HG02981 (cell line): ENCODE measurements around the gene NPTX1.

Experiments used
- ATAC-seq: cut with Tn5 transposase; IDR thresholded peaks from one replicate; pipeline ENCODE4 v1.9.1; 2021; ENCODE audit warnings: mild to moderate bottlenecking, moderate library complexity; ENCODE audit not compliant: unreplicated experiment

NPTX1 gene

DNA sequence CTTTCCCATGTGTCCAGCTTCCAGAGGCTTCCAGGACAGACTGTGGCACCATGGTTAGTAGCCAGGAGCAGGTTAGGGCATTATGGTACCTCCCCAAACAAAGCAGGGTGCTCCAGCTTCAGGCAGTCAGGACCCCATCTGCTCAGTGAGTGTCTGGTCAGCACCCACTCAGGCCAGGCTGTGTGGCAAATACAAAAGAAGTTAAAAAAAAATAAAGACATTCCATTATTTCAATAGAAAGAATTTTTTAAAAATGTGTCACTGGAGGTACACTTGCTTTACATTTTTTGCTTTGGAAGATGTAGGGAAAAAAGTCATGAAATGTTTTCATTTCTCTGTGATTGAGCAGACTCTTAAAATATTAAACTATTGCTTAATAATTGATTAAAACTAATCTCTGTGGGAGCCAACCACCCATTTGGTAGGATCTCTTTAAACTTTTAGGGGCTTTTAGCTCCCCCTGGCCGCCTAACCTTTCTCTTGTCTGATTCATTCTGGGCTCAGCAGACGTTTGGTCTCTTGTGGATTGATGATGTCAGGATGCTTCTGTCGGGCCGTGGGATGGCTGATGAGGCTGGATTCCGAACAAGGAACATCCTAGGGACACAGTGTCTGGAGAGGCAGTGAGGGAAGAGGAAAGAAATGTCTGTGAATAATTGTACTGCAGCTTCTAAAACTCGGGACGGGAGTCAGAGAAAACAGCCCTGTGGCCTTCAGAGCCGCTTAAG is 28.4 kb upstream of the NPTX1 start:
- no peak for ATAC-seq

DNA sequence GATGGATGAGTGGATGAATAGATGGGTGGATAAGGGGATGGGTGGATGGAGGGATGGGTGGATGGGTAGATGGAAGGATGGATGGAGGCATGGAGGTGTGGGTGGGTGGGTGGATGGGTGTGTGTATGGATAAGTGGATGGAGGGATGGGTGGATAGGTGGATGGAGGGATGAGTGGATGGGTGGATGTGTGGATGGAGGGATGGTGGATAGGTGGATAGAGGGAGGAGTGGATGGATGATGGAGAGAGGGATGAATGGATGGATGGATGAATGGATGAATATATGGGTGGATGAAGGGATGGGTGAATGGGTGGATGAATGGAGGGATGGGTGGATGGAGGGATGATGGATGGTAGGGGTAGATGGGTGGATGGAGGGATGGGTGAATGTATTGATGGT is 27.5 kb upstream of the NPTX1 start:
- no peak for ATAC-seq

DNA sequence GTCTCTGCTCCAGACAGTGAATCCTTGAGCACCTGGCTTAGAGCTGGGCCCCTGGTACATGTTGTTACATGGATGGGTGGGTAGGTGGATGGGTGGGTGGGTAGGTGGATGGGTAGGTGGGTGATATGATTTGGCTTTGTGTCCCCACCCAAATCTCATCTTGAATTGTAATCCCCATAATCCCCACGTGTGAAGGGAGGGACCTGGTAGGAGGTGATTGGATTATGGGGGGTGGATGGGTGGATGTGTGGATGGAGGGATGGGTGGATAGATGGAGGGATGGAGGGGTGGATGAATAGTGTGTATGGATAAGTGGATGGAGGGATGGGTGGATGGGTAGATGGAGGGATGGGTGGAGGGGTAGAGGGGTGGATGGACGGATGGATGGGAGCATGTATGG is 26.6 kb upstream of the NPTX1 start:
- no peak for ATAC-seq

DNA sequence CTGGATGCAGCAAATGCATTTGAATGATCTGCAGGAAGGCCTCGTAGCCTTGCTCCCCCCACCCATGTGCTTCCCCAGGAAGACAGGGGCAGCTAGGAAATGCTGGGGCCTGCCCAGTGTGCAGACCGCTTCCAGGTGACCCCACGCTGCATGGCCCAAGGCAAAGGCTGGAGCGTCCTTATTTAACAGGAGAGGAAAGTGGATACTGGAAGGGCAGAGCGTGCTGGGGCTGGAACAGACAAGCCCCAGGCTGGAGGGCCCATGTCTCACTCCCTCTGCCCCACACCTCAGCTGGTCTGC is 26.1 kb upstream of the NPTX1 start:
- ATAC-seq: no peak

DNA sequence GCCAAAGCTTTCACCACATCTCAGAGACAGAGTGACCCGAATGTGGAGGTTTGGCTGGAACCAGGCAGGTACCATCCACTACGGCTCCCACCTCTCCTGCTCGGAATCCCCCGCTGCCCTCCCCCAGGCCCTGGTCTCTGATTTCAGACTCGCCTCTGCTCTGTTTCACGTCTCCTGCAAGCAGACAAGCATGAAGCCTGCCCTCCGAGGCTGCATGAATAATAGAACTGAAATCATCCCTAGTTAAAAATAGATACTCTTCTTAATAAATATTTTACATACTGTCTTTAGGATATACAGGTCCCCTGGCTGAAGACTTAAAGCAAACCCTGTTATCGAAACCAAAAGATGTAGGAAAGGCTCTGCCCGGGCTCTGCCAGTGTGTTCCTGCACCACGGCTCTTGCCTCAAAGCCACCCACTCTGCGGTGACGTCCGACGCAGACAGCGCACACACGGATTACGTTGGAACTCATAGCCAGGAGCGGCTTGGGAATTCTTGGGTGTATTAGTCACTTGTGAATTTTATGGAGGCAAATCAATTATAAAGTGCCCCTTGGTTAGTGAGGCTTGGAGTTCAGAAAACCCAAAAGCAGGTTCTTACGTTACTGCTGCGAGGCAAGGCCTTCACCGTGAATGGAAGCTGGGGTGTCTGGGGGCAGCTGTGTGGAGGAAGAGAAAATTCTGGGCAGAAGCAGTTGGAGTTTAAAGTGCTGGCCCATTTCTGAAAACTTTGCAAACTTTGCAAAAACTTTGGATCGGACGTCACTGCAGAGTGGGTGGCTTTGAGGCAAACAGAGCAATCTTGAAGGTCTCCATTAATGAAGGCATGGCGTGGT is 25.6 kb upstream of the NPTX1 start:
- no peak for ATAC-seq

DNA sequence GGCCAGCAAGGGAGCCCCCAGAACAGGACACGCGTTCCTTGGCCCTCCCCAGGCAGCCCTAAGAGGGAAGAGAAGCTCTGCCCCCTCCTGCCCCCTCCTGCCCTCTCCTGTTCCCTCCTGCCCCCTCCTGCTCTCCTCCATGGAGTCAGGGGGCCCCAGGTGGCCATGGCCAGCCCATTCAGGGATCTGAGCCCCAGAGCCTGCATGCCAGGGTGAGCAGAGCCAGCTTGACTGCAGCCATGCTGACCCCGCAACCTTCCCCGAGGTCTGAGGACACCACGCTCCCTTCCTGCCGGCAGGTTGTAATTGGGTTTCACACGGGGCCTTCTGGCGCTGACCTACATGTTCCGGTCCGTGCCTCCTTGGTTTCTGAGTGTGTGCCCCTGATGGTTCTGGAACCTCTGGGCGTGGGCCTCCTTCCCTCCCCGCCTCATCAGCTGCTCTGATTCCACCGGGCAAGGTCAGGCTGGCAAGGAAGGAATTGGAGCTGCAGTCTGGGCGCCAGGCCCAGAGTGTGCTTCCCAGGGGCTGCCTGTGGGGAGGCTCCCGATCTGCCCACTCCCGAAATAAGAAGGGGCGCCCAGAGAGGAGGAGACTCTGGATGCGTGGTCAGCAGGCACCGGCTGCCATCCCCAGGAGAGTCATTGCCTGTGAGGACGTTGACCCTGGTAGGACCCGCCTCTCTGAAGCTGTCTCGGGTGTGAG is 23.7 kb upstream of the NPTX1 start:
- no peak for ATAC-seq

DNA sequence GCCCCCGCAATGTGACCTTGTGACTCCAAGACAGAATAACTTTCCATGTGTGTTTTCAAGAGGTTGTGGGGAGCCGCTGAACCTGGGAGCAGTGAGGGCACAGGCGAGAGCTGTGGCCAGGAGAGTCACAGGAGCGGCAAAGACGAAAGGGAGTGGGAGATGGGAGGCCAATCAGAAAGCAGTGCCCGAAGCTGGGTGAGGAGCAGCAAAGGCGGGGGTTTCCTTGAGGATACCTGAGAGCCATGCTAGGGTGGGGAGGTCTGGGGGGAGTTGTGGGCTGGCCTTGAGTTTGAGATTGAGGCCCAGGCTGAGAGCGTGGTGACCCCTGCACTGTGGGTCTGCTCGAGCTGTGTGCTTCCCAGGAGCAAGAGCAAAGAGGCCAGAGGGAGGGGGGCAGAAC is 23.2 kb upstream of the NPTX1 start:
- ATAC-seq: no peak

DNA sequence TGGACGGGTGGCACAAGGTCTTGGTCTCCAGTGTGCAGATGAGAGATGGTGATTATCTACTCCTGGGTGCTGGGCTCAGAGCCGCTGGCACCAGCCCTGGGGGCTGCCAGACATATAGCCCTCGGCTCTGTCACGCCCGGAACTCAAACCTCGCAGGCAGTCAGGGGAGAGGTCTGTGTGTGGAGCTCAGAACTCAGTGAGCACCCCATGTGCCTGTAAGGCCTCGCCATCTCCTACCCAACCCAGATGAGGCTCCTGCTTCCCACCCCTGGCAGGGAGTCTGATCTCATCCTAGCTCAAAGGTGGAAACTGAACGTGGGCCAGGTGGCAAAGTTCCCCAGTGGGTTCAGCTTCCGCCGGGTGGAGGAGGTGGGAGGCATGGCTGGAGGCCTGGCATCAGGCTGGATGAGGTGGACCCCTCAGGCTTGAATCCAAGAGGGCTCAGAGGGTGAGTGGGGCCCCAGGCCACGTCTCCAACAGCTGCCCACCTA is 22.6 kb upstream of the NPTX1 start:
- ATAC-seq: no peak

DNA sequence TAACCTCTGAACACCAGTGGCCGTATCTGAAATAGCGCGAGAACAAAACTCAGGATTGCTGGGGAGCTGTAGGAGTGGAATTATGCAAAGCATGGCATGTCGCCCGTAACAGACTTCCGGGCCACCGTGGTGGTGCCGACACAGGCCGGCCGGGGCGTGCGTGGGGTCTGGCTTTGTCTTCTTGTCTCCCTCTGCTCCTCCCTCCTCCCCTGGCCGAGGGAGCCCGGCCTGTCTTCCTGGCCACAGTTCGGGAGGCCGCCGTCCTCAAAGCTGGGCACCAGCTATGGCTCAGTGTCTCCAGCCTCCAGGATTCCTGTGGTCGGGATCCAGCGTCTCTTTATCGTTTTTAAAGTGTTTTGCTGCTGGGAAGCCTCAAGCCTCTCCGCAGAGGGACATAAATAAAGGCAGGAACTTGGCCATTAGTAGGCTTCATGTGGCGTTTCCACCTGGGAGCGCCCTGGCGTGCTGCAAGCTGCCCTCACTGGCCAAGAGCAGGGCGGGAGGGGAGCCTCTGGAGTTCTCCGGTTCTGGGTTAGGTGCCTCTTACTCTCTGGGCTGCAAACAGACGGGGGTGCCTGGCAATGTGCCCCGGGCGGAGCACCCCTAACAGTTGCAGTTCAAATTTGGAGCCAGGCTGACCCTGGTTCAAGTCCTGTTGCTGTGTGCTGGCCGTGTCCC is 22.0 kb upstream of the NPTX1 start:
- ATAC-seq: no peak

DNA sequence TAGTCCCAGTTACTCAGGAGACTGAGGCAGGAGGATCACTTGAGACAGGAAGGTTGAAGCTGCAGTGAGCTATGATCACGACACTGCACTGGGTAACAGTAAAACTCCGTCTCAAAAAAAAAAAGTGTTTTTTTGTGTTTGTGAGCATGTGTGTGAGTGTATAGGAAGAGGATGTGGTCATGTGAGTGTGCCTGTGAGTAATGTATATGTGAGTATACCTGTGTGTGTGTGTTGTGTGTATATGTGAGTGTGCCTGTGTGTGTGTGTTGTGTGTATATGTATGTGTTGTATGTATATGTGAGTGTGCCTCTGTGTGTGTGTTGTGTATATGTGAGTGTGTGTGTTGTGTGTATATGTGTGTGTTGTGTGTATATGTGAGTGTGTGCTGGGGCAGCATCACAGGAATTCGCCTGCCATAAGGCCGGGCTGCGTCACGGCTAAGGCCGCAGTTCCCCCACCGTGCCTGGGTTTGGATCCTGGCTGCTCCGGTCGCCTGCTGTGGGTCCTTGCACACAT is 21.4 kb upstream of the NPTX1 start:
- no peak for ATAC-seq

DNA sequence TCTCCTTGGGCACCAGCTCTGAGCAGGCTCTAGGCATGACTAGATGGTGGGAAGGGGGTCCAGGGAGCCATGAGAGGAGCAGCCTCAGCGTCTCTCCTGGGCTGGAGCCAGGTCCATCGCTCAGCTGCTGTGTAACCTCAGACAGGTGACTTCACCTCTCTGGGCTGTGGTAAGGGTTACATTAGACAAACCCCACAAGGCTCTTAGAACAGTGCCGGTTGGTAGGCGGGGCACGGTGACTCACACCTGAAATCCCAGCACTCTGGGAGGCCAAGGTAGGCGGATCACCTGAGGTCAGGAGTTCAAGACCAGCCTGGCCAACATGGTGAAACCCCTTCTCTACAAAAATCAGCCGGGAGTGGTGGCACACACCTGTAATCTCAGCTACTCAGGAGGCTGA is 18.1 kb upstream of the NPTX1 start:
- ATAC-seq: no peak

DNA sequence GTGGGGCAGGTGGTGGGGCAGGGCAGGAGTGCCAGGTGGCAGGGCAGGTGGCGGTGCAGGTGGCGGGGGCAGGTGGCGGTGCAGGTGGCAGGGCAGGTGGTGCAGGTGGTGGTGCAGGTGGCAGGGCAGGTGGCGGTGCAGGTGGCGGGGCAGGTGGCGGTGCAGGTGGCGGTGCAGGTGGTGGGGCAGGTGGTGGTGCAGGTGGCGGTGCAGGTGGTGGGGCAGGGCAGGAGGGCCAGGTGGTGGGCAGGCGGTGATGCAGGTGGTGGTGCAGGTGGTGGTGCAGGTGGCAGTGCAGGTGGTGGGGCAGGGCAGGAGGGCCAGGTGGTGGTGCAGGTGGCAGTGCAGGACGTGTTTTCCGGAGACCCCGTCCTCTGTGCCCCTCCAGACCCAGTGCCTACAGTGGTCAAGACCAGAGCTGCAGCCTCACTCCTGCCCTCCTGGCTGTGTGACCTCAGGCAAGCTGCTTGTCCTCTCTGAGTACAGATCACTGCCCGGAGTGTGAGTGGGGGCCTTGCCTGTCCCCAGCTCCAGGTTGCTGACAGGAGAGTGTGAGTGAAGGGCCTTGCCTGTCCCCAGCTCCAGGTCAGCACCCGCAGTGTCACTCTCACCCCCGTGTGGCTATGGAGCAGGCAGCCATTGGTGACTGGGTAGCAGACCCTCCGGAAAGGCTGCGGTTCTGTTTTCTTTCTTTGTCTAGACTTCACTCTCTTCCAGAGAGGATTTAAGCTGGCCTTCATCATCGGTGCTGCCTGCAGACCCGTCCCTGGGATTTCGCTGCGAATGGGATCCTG is 16.1 kb upstream of the NPTX1 start:
- no peak for ATAC-seq

DNA sequence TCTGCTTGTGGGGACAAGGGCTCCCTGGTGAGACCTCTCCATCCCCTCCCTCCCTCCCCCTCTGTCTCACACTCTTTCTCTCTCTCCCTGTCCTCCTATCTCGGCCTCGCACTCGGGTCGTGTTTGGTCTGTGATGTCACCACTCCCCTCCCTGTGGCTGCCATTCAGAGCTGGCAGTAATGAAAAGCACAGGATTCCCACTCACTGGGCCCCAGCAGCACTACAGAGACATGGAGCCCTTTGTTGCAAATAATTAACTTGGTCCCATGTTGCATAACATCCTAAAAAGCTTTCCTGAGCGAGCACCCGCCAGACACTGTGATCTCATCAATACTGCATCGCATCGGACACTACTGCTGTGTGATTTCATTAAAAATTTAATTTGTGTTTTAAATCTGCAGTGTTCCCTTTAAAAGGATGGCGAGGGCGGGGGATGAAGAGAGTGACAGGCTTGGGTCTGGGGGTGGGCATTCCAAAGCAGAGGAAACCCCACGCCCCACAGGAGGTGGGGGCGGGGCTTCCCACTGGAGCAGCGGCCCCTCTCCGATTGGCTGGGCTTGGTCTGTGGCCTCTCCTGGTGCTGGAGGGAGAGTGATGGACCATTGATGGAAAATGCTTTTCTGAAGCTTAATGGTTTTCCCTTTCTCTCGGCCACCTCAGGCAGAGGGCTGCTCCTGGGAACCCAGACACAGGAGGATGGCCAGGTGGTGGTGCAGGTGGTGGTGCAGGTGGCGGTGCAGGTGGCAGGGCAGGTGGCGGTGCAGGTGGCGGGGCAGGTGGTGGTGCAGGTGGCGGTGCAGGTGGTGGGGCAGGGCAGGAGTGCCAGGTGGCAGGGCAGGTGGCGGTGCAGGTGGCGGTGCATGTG is 15.3 kb upstream of the NPTX1 start:
- ATAC-seq: no peak

DNA sequence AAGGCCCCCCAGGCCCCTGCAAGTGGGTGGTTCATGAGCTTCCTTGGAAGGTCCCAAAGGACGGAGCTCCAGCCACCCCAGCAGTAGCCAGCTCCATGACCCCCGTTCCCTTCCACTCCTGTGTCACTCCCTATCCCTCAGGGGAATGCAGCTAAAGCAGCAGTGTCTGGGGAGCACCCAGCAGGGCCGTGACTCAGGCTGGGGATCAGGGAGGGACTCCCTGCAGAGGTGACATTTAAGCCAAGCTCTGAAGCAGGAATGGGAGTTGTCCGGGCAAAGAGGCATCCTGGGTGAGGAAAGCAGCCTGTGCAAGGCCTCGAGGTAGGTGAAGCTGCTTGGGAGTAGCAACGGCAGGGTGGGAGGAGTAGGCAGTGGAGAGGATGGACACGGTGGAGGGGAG is 11.1 kb upstream of the NPTX1 start:
- ATAC-seq: no peak

DNA sequence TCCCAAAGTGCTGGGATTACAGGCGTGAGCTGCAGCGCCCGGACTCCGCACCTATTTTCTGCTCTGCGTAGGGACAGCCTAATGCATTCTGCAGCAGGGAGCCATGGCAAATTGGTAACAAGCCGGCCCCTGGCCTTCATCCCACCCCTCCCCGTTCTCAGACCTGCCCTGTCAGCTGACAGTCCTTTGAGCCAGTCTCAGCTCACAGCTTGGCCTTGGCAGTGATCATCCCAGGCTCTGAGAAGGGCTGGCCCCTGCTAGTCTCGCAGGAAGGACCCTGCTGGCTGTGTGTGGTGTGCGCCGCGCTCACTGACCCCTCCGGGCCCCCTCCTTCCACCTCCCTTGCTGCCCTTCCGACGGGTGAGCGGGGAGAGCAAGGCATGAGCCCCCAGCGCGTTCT is 10.3 kb upstream of the NPTX1 start:
- ATAC-seq: no peak

DNA sequence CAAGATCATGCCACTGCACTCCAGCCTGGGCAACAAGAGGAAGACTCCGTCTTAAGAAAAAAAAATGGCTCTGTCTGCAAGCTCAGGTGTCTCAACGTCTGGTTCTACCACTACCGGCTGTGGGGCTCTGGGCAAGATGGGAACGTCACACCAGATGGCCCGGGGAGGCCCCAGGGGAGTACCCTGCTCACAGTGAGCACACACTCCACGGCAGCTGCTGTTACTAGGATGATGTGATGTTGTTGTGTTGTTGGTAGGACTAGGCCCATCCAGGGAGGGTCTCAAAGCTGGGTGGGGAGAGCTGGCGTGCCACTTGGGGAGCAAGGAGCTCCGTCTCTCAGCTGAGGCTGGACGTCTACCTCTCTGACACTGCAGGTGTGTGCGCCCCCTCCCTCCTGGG is 9.4 kb upstream of the NPTX1 start:
- ATAC-seq: no peak

DNA sequence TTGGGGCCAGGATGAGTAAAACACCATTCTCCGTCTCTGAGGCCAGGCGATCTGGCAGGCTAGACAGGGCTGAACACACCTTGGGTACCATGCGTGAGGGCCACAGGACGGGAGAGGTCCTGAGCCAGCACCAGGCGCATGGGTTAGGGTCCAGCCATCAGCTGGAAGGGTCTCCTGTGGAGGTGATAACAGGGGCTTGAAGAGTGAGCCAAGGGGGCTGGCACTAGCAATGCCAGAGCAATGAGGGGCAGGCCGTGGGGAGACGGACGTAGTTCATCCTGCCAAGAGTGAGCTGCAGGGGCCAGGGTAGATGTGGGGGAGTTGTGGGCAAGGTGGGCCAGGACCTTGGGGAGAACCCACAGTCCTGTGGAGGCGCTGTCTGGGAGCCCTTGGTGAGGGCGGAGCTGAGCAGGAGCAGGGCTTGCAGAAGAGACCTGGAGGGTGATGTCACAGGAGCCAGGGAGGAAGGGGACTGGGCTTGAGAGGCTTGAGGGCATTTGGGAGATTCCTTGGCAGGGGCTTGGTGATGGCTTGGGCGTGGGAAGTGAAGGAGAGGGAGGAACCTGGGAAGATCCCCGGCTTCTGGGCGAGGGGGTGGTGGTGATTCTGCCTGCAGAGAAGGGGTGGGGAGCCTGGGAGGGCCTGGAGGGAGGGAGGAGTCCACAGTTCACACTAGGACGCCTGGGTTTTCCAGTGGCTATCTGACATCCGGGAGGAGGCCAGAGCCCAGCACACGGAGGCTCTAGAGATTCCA is 6.3 kb upstream of the NPTX1 start:
- no peak for ATAC-seq

DNA sequence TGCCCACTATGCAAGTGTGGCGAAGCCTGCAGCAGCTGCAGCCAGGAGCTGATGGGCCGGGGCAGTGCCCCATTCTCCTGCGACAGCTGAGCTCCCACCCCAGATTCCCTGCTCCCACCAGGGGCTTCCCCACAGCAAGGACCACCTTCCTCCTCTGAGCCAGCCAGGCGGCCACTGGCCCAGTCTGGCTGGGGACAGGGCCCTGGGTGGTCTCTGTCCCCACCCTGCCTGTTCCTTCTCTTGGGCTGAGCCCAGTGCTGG is 5.6 kb upstream of the NPTX1 start:
- ATAC-seq: no peak
